ENCODE data around the gene TICAM1.
"Not testable (repeated sequence)": the region's sequence is repeated elsewhere in the genome, so short reads cannot be mapped to it uniquely, and the experiment has no call there.

Gene TICAM1

GRCh38 chr19:4811328-4812131 lies 20.0 kb downstream of the TICAM1 start:
- TF ChIP-seq CTCF (IDR thresholded peaks at IDR 0.05; ENCODE audit: low read depth, low read length), result peak; percentile 97
- no peaks in the 10 kb centered on the region for H3K27me3 ChIP-seq (ENCODE audit: insufficient read depth, low read depth, severe bottlenecking)
- H3K9me3 ChIP-seq (ENCODE audit: severe bottlenecking), result peaks cover 7% of the 10 kb centered on the region
- no peak overlapping the region for H3K4me3 ChIP-seq (ENCODE audit: low read depth, low read length)
- no peak overlapping the region for H3K27ac ChIP-seq
- peaks cover 8% of the 10 kb centered on the region for H3K36me3 ChIP-seq
- peak; percentile 89 for DNase-seq

- no peak overlapping the region for H3K4me3 ChIP-seq (ENCODE audit: low read depth, low read length)
- DNase-seq, result no peak
- no peak for TF ChIP-seq CTCF (IDR thresholded peaks at IDR 0.05; ENCODE audit: low read depth, low read length)
- H3K36me3 ChIP-seq, result no peaks in the 10 kb centered on the region
- no peaks in the 10 kb centered on the region for H3K27me3 ChIP-seq (ENCODE audit: insufficient read depth, low read depth, severe bottlenecking)
- H3K9me3 ChIP-seq (ENCODE audit: severe bottlenecking), result no peaks in the 10 kb centered on the region
- H3K27ac ChIP-seq, result no peak overlapping the region
These were observed 24.3 kb downstream of the TICAM1 start for GRCh38 chr19:4807188-4807587.

GRCh38 chr19:4806384-4806783 lies 25.1 kb downstream of the TICAM1 start:
- TF ChIP-seq CTCF (IDR thresholded peaks at IDR 0.05; ENCODE audit: low read depth, low read length), result no peak
- no peak for DNase-seq
- Histone ChIP-seq H3K4me3 (ENCODE audit: low read depth, low read length) (no peak overlapping the region), H3K36me3 (no peaks in the 10 kb centered on the region), H3K9me3 (ENCODE audit: severe bottlenecking) (no peaks in the 10 kb centered on the region), H3K27ac (no peak overlapping the region), H3K27me3 (ENCODE audit: insufficient read depth, low read depth, severe bottlenecking) (no peaks in the 10 kb centered on the region)

GRCh38 chr19:4805140-4805539 lies 26.4 kb downstream of the TICAM1 start:
- not testable (repeated sequence) for H3K4me3 ChIP-seq (ENCODE audit: low read depth, low read length); H3K27me3 ChIP-seq (ENCODE audit: insufficient read depth, low read depth, severe bottlenecking); H3K27ac ChIP-seq; H3K36me3 ChIP-seq; H3K9me3 ChIP-seq (ENCODE audit: severe bottlenecking); DNase-seq

- Histone ChIP-seq H3K27ac (no peak overlapping the region), H3K4me3 (ENCODE audit: low read depth, low read length) (no peak overlapping the region), H3K27me3 (ENCODE audit: insufficient read depth, low read depth, severe bottlenecking) (no peaks in the 10 kb centered on the region), H3K36me3 (peaks cover 1% of the 10 kb centered on the region; the same call in 1 of the 2 replicates), H3K9me3 (ENCODE audit: severe bottlenecking) (no peaks in the 10 kb centered on the region)
- TF ChIP-seq CTCF (IDR thresholded peaks at IDR 0.05; ENCODE audit: low read depth, low read length), result peak; percentile 99
- peak; percentile 82 for DNase-seq
These were observed 27.5 kb downstream of the TICAM1 start for GRCh38 chr19:4803736-4804695.

GRCh38 chr19:4802711-4803110 lies 28.8 kb downstream of the TICAM1 start:
- no peak for TF ChIP-seq CTCF (IDR thresholded peaks at IDR 0.05; ENCODE audit: low read depth, low read length)
- no peak overlapping the region for H3K4me3 ChIP-seq (ENCODE audit: low read depth, low read length)

More at GRCh38 chr19:4802711-4803110, 28.8 kb downstream of the TICAM1 start:
- Histone ChIP-seq H3K27ac (no peak overlapping the region), H3K27me3 (ENCODE audit: insufficient read depth, low read depth, severe bottlenecking) (no peaks in the 10 kb centered on the region), H3K9me3 (ENCODE audit: severe bottlenecking) (no peaks in the 10 kb centered on the region), H3K36me3 (peaks cover 7% of the 10 kb centered on the region; the same call in 1 of the 2 replicates)
- DNase-seq, result no peak

All from WERI-Rb-1 (cell line).